Activated effector memory CD4-positive, alpha-beta T cell treated with Interleukin-2 at 50 U/mL for 16 hours (primary cell): ENCODE data around the gene HEMK1.

Experiments used
- DNase-seq: peaks from one replicate; pipeline ENCODE4 v3.0.0-alpha.2; 2020

Gene HEMK1

DNA sequence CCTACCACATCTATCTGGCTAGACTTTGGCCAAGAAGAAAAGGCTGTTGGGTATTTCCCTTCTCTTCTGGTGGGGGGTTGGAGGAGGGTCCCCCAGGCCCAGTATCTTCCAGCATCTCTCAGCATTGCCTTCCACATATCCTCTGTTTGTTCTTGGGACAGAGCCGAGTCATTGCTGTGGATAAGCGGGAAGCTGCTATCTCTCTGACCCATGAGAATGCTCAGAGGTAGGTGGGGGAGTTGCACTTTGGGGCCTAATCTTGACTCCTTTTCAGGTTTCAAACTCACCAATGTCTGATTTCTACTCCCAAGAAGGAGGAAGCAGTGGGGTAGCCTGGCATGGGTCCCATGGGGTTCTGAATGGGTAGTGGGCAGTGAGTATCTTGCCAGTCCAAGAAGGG lies 8.0 kb downstream of the HEMK1 start:
- DNase-seq: no peak

- DNase-seq: no peak
These were observed 11.5 kb downstream of the HEMK1 start for GRCh38 chr3:50580683-50581458.

GRCh38 chr3:50581459-50581842 lies 12.1 kb downstream of the HEMK1 start:
- DNase-seq: no peak

GRCh38 chr3:50582083-50582482 lies 12.8 kb downstream of the HEMK1 start:
- no peak for DNase-seq

DNA sequence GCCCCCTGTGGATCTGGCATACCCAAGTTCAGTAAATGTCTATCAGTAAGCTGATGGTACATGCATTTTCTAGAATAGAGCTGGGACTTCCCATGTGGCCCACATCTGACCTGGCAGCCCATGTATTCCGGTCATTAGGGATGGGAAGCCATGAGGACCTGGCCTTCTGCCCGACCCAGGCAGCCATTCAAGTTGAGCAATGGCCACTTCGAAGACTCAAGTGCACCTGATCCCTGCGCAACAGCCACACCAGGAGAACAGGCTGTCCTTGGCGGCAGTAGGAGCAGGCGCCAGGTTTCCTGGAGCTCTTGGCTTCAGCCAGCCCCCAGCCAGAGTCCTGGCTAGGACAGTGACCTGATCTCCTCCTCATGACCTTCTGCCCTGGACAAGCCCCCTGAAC lies 14.6 kb downstream of the HEMK1 start:
- DNase-seq: no peak

GRCh38 chr3:50584391-50584790 lies 15.1 kb downstream of the HEMK1 start:
- no peak for DNase-seq

- DNase-seq: no peak
These were observed 16.8 kb downstream of the HEMK1 start for GRCh38 chr3:50585919-50586762.

DNA sequence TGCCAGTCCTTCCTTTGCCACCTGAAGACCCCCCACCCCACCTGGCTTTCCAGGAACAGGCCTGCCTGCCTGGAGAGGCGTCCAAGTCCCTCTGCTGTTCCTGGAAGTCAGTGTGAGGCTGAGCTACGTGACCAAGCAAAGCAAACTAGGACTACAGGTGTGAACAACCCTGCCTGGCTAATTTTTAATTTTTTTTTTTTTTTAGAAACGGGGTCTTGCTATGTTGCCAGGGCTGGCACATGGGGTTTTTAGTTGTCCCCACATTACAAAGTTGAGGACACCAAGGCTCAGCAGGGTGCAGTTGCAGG lies 17.4 kb downstream of the HEMK1 start:
- DNase-seq: no peak

DNA sequence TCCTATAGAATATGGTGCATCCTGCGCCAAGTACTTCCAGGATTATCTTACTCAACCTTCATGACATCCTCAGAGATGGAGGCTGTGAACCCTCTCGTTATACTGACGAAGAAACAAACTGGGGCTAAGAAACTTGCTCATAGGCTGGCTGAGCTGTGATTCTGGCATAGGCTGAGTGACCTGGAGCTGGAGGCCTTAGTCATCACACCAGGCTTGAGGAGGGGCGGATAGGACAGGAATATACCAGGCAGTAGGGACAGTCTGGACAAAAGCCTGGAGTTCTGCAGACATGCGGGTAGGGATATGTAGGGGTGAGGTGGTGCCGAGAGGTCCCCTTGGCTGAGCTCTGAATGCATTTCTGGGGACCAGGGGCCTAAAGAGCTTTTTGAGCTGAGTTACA lies 18.1 kb downstream of the HEMK1 start:
- DNase-seq: no peak

DNA sequence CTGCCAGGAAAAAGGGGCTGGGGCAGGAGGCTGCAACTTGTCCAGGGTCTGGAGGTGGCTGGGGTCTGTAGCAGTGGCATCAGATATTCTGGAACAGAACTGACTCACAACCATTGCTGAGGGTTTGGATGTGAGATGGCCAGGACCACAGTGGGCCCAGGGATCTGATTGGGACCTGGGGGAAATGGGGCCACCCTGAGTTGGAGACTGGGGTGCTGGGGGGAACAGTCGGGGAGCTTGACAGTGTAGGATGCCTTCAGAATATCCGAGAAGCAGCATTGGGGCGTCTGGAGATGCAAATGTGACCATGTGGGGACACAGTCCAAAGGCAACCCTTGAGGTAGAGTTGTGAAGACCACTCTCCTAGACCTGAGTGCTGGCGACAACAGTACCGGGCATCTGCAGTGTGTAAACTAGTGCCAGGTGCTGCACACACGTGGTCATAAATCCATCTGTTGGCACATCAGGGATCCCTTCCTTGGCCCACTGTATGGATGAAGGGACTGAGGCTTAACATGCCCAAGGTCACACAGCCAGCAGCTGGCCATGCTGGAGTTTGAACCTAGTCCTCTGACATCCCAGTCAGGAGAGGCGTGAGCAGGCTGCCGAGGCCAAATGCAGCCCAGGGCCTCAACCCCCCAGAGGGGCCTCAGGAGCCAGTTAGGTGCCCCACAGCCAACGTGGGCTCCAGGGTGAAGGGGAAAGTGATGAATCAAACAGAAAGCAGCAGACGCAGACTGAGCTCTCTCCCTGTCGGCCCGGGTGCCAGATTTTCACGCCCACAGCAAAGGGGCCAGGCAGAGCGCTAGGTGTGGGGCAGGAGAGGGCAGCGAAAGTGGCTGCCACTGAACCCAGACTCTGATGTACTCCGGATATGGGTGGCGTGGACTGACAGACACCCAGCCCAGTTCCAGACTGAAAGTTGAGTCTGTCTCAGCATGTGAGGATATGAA lies 18.8 kb downstream of the HEMK1 start:
- DNase-seq: peak; percentile 51

GRCh38 chr3:50588759-50589433 lies 19.6 kb downstream of the HEMK1 start:
- DNase-seq: no peak

DNA sequence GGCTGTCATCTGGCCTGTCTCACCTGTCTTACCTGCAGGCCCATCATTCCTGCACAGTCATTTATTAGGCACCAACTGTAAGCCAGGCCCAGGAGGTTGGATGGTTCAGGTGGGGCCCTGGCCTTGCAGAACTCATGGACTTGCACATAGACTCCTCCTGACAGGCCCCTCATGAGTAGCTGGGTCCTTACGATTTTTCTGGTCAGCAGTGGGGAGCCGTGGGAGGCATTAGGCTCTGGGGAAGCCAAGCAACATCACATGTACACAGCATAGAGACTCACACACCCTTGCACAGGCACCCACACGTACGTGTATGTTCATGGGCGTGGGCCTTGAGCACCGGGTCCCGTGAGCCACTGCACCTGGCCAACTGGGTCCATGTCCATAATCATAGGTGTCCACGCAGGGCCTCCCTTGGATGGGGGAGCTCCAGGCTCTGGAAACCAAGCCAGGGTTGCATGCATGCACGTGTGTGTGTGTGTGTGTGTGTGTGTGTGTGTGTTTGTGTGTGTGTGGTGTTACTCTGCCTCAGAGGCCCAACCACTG lies 21.9 kb downstream of the HEMK1 start:
- no peak for DNase-seq

- DNase-seq: no peak
These were observed 23.2 kb downstream of the HEMK1 start for GRCh38 chr3:50592568-50592967.

GRCh38 chr3:50594253-50594785 lies 25.0 kb downstream of the HEMK1 start:
- DNase-seq: no peak

DNA sequence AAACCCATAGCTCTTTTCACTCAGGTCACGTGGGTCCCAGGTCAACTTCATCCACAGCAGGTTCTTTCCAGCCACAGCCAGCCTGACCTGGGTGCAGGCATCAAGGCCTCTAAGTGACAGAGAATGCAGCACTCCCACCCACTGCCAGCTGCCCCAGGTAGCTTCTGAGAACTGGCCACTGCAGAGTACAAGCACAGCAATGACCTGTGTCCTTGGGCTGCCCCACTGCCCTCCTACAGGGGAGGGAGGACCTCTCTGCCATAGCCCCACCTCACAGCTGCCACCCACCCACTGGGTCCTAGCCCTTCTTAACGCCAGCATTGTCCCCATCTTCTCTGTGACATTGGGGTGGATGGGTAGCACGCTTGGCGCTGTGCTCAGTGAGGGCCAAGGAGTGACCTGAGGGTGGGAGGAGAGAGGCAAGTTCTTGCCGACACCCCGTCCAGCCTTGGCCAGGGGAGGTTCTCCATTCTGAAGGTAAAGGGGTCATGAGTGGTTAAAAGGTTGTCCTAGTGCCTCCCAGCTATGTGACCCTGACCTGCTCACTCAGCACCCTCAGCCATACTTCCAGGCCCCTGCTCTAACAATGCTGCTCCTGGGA lies 29.9 kb downstream of the HEMK1 start:
- no peak for DNase-seq

DNA sequence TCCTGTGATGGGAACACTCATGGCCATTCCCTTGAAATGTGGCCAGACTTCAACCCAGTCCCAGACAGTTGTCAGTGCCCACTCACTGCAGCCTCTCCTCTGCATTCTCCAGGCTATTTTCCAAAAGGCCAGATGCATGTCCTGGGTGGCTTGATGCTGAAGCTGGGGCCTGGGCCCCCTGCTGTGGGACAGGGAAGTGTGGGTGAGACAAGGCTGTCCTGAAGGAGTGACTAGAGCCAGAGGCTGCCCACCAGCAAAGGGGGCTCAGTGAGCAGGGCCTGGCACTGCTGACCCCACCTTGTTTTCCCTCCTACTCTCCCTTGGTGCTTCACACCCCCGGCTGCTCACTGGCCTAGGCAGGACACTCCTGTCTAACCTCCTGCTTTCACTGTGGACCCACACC lies 30.4 kb downstream of the HEMK1 start:
- no peak for DNase-seq

DNA sequence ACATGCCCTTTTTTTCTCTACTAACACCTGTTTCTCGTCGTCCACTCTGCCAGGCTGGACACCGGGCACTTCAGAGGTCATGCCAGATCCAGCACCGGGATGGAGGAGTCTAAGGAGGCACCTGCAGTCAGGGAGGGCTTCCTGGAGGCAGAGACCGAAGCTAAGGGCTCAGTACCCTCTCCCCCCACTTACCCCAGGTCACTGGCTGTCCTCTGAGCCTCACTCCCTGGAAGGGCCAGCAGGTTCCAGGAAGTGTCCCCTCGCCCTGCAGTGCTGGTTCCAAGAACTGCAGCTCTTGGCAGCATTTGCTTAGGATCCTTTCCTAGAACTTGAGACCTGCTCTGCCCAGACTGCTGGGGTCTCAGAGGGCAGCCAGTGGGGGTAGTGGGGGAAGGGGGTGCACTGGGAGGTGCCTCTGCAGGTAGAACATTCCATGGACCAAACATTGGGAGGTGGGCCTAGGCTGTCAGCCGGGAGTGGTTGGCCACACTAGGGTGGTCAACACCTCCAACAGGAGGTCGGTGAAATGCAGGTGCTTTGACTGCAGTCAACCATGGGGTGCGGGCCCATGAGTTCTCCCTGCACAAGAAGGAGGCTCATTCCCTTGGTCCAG lies 30.9 kb downstream of the HEMK1 start:
- no peak for DNase-seq

DNA sequence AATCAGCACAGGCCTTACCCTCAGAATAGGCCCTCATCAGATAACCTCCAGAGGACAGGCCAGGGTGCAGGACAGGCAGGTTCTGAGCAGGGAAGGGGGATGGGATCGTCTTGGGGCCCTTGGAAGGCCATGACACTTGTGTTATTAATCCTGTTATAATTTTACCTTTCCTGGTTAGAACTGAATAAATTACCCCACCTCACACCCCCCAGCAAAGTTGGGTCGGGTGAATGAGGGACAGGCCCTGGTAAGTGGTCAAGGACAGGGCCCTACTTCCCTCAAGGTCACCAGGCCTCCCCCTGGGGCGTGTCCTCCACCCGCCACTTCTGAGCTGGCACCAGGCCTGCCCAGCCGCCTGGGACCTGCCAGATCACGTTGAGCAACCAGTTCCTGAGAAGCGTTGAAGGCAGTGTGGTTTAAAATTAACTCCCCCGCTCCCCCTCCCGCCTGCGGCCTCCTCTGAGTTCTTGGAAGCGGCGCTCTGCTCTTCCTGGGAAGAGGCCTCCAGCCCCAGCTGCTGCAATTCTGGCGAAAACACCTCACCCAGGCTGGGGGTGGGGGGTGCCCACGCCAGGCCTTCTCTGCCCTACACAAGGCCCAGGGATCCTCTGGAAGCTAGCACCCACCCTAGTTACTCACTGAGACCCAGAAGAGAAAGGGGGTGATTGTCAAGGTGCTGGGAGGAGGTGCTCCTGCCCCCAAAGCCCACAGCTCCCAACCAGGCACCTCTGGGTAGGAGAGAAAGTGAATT lies 31.7 kb downstream of the HEMK1 start:
- DNase-seq: peak; percentile 83

DNA sequence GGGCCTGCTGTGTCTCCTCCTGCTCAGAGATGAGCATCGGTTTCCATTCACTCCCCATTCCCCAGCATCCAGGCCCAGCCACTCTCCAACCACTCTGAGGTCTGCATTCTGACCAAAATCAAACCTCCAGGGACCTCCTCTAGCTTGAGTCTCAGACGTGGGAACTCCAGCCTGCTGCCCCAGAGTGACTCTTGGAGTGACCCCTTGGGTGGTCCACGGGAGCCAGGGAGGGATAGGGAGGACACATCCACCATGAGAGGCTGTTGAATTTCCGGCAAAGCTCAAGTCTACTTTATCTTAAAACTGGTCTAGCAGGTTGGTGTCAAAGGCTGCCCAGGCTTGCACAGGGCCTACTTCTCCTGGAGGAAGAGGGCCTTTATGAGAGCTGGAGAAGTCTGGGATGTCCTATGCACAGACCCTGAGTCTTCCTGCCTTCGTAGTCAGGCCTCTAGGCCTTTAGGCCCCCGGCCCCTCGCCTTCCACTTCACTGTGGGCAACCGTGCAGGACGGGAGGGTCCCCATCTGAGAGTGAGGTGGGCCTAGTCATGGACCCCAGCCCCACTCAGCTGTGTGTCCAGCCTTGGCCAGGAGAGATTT lies 33.4 kb downstream of the HEMK1 start:
- DNase-seq: no peak
